Measurements from ENCODE around the gene NLRP11.

The NLRP11 gene

GRCh38 chr19:55855160-55855559 is 23.4 kb upstream of the NLRP11 start:
- TF ChIP-seq Cebpa-rat (IDR thresholded peaks at IDR 0.05): no peak
- peaks cover 0 to 25% (median 17%) of the 10 kb centered on the region in 11 experiments; a peak in 17 of 22 replicates for H3K9me3 ChIP-seq (replicated peaks in 1 of 11)
- H3K4me2 ChIP-seq: peak overlapping the region in 3 of 11 experiments; percentile 37 to 80 (median 57); a peak in 6 of 22 replicates
- no peak overlapping the region for H3K4me3 ChIP-seq
- no peaks in the 10 kb centered on the region for H3K36me3 ChIP-seq
- H3K4me1 ChIP-seq: peaks cover 0 to 41% (median 10%) of the 10 kb centered on the region in 10 experiments; a peak in 14 of 20 replicates
- peak overlapping the region in 1 of 11 experiments; percentile 5; a peak in 1 of 22 replicates for H3K27ac ChIP-seq
- no peak overlapping the region for H3K9ac ChIP-seq
- H3K27me3 ChIP-seq: no peaks in the 10 kb centered on the region
- no peaks in the 10 kb centered on the region for H4K20me1 ChIP-seq

- no peak overlapping the region for H3K27ac ChIP-seq
- H3K27me3 ChIP-seq: no peaks in the 10 kb centered on the region
- H3K9me3 ChIP-seq (replicated peaks in 1 of 11): peaks cover 14 to 28% (median 17%) of the 10 kb centered on the region in 11 experiments; a peak in 21 of 22 replicates
- no peaks in the 10 kb centered on the region for H4K20me1 ChIP-seq
- H3K4me2 ChIP-seq: no peak overlapping the region
- TF ChIP-seq Cebpa-rat (IDR thresholded peaks at IDR 0.05): no peak
- H3K4me3 ChIP-seq: no peak overlapping the region
- H3K36me3 ChIP-seq: no peaks in the 10 kb centered on the region
- H3K9ac ChIP-seq: no peak overlapping the region
- H3K4me1 ChIP-seq: no peaks in the 10 kb centered on the region
Observed at GRCh38 chr19:55838906-55839305, 7.1 kb upstream of the NLRP11 start.

GRCh38 chr19:55838251-55838650 is 6.5 kb upstream of the NLRP11 start:
- Histone ChIP-seq H3K9ac (no peak overlapping the region), H3K27me3 (no peaks in the 10 kb centered on the region), H3K9me3 (replicated peaks in 1 of 11) (peaks cover 14 to 28% (median 17%) of the 10 kb centered on the region in 11 experiments; a peak in 21 of 22 replicates), H3K27ac (no peak overlapping the region), H3K4me1 (no peaks in the 10 kb centered on the region), H3K36me3 (no peaks in the 10 kb centered on the region), H4K20me1 (no peaks in the 10 kb centered on the region), H3K4me2 (no peak overlapping the region), H3K4me3 (no peak overlapping the region)
- TF ChIP-seq Cebpa-rat (IDR thresholded peaks at IDR 0.05): no peak

- H4K20me1 ChIP-seq: no peaks in the 10 kb centered on the region
- H3K36me3 ChIP-seq: no peaks in the 10 kb centered on the region
- H3K27me3 ChIP-seq: no peaks in the 10 kb centered on the region
- no peak for TF ChIP-seq Cebpa-rat (IDR thresholded peaks at IDR 0.05)
- H3K4me1 ChIP-seq: no peaks in the 10 kb centered on the region
- H3K9ac ChIP-seq: no peak within 1 kb of the TSS
- H3K27ac ChIP-seq: no peak within 1 kb of the TSS
- H3K9me3 ChIP-seq (replicated peaks in 1 of 11): peaks cover 14 to 28% (median 17%) of the 10 kb centered on the region in 11 experiments; a peak in 21 of 22 replicates
- H3K4me3 ChIP-seq: no peak within 1 kb of the TSS
- H3K4me2 ChIP-seq: no peak within 1 kb of the TSS
Observed at GRCh38 chr19:55836340-55836739, 4.5 kb upstream of the NLRP11 start, which contains the start of gene NLRP4. Gene NLRP4, plus strand, starts transcription at chr19:55836540. Its CDS starts 15,541 bp downstream, at chr19:55852081.

GRCh38 chr19:55832676-55833075 is 877 bp upstream of the NLRP11 start:
- Histone ChIP-seq H3K9me3 (replicated peaks in 1 of 11) (peaks cover 14 to 26% (median 17%) of the 10 kb centered on the region in 11 experiments; a peak in 21 of 22 replicates), H3K4me3 (no peak overlapping the region), H3K9ac (no peak overlapping the region), H3K4me2 (no peak overlapping the region), H3K27me3 (no peaks in the 10 kb centered on the region), H3K27ac (no peak overlapping the region), H3K36me3 (no peaks in the 10 kb centered on the region), H4K20me1 (no peaks in the 10 kb centered on the region), H3K4me1 (no peaks in the 10 kb centered on the region)
- TF ChIP-seq Cebpa-rat (IDR thresholded peaks at IDR 0.05): no peak

GRCh38 chr19:55830656-55831055 is 1.1 kb downstream of the NLRP11 start:
- TF ChIP-seq Cebpa-rat (IDR thresholded peaks at IDR 0.05): no peak
- no peak overlapping the region for H3K9ac ChIP-seq

GRCh38 chr19:55820037-55820436 is 11.8 kb downstream of the NLRP11 start:
- TF ChIP-seq Cebpa-rat (IDR thresholded peaks at IDR 0.05): no peak
- no peak overlapping the region for H3K4me2 ChIP-seq
- H3K4me3 ChIP-seq: no peak overlapping the region
- H3K36me3 ChIP-seq: no peaks in the 10 kb centered on the region
- H4K20me1 ChIP-seq: no peaks in the 10 kb centered on the region
- no peak overlapping the region for H3K27ac ChIP-seq
- H3K4me1 ChIP-seq: no peaks in the 10 kb centered on the region
- no peak overlapping the region for H3K9ac ChIP-seq
- peaks cover 0 to 7% (median 0%) of the 10 kb centered on the region in 11 experiments; a peak in 3 of 22 replicates for H3K9me3 ChIP-seq (replicated peaks in 1 of 11)
- H3K27me3 ChIP-seq: no peaks in the 10 kb centered on the region

More at GRCh38 chr19:55830656-55831055, 1.1 kb downstream of the NLRP11 start:
- no peak overlapping the region for H3K4me2 ChIP-seq
- no peak overlapping the region for H3K4me3 ChIP-seq
- no peaks in the 10 kb centered on the region for H4K20me1 ChIP-seq
- no peaks in the 10 kb centered on the region for H3K36me3 ChIP-seq
- H3K9me3 ChIP-seq (replicated peaks in 1 of 11): peaks cover 0 to 6% (median 2%) of the 10 kb centered on the region in 11 experiments; a peak in 12 of 22 replicates
- H3K27me3 ChIP-seq: no peaks in the 10 kb centered on the region
- H3K27ac ChIP-seq: no peak overlapping the region
- H3K4me1 ChIP-seq: no peaks in the 10 kb centered on the region

GRCh38 chr19:55813906-55814305 is 17.9 kb downstream of the NLRP11 start:
- H3K4me3 ChIP-seq: no peak overlapping the region
- H4K20me1 ChIP-seq: no peaks in the 10 kb centered on the region
- H3K9ac ChIP-seq: no peak overlapping the region
- TF ChIP-seq Cebpa-rat (IDR thresholded peaks at IDR 0.05): no peak
- H3K27me3 ChIP-seq: no peaks in the 10 kb centered on the region
- peaks cover 0 to 21% (median 14%) of the 10 kb centered on the region in 11 experiments; a peak in 13 of 22 replicates for H3K9me3 ChIP-seq (replicated peaks in 1 of 11)
- no peaks in the 10 kb centered on the region for H3K4me1 ChIP-seq
- H3K4me2 ChIP-seq: no peak overlapping the region
- H3K36me3 ChIP-seq: no peaks in the 10 kb centered on the region
- H3K27ac ChIP-seq: no peak overlapping the region

GRCh38 chr19:55812449-55812848 is 19.4 kb downstream of the NLRP11 start:
- no peak for TF ChIP-seq Cebpa-rat (IDR thresholded peaks at IDR 0.05)
- H3K4me3 ChIP-seq: no peak overlapping the region
- no peak overlapping the region for H3K9ac ChIP-seq
- H3K27ac ChIP-seq: no peak overlapping the region
- no peaks in the 10 kb centered on the region for H3K4me1 ChIP-seq
- no peaks in the 10 kb centered on the region for H4K20me1 ChIP-seq
- no peak overlapping the region for H3K4me2 ChIP-seq
- peaks cover 0 to 28% (median 17%) of the 10 kb centered on the region in 11 experiments; a peak in 14 of 22 replicates for H3K9me3 ChIP-seq (replicated peaks in 1 of 11)
- no peaks in the 10 kb centered on the region for H3K27me3 ChIP-seq
- H3K36me3 ChIP-seq: no peaks in the 10 kb centered on the region

GRCh38 chr19:55811340-55811739 is 20.5 kb downstream of the NLRP11 start:
- no peak overlapping the region for H3K4me2 ChIP-seq
- H3K27me3 ChIP-seq: no peaks in the 10 kb centered on the region
- H3K36me3 ChIP-seq: no peaks in the 10 kb centered on the region
- no peak overlapping the region for H3K4me3 ChIP-seq
- no peak overlapping the region for H3K9ac ChIP-seq
- TF ChIP-seq Cebpa-rat (IDR thresholded peaks at IDR 0.05): no peak
- H3K4me1 ChIP-seq: no peaks in the 10 kb centered on the region
- peaks cover 0 to 32% (median 17%) of the 10 kb centered on the region in 11 experiments; a peak in 14 of 22 replicates for H3K9me3 ChIP-seq (replicated peaks in 1 of 11)
- no peak overlapping the region for H3K27ac ChIP-seq
- no peaks in the 10 kb centered on the region for H4K20me1 ChIP-seq

Data from BLaER1 treated with 17β-estradiol and CSF1 and Interleukin-3, amounts not matched to agents 10 nM and 100 nM (cell line).